ENCODE data around the gene ZNF430. TPM values are rescaled to one million over a fixed set of nuclear protein-coding genes. Genes with fewer than 3 reads are reported as not detected.

The ZNF430 gene
- 1.7 to 2.8 TPM (median 2.3 TPM) in 5 replicates for total RNA-seq (2022; extraction: Qiagen RNA extraction)

GRCh38 chr19:21020298-21021227 is at the start of gene ZNF430:
Gene ZNF430 (plus strand): TSS chr19:21020657. CDS start chr19:21020801, 144 bp downstream.

DNA sequence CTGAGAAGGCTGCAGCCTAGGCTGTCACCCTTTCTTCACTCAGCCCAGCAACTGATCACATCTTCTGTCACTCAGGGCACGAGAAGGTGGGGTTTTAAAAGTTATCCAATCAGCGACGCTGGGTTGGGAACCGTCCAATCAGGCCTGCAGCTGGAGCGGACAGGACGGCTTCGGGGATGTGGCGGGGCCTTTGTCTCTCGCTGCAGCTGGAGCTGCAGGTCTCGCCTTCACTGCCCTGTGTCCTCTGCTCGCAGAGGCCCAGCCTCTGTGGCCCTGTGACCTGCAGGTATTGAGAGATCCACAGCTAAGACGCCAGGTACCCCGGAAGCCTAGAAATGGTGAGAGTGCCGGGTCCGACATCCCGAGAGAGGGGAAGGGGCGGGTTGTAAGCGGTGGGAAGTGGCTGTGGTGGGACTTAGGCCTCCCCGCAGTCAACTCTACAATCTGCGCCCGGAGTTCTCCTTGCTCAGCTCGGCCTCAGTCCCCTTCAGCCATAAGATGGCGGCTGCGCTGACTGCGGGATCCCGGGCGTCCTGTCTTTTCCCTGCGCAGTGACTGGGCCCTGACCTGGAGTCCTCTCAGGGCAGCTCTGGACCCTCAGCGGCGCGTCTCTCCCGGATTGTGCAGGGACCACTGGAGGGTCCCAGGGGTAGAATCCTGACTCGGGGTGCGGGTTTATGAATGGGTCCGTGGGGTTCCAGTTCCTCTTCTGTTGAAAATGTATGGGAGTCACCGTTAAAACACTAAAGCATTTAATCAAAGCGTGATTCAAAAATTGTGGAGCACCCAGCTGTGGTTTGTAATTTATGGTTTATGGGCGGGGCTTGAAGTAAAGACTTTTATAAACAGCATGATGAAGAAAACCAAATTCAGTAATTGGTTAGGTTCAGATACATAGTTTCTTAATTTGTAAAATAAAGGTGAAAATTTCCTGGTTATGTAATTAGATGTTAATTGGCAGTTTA is 61.8 kb downstream of the ZNF430 start, which contains the start of gene ZNF714:
TSS of gene ZNF714 (plus strand) at position 193 of the 965 bp plus-strand sequence. CDS start 16,066 bp downstream, outside the sequence.

Other genes starting within 250 kb of the ZNF430 start
- gene ZNF66, start 244.4 kb upstream of the ZNF430 start, total RNA-seq (2022; extraction: Qiagen RNA extraction), result not detected in 5 replicates
- 0.06 to 0.13 TPM (median 0.12 TPM) in 5 replicates for gene ZNF85, start 97.4 kb upstream of the ZNF430 start, total RNA-seq (2022; extraction: Qiagen RNA extraction)
- 2.2 to 3.2 TPM (median 2.8 TPM) in 5 replicates for gene ZNF714, start 61.5 kb downstream of the ZNF430 start, total RNA-seq (2022; extraction: Qiagen RNA extraction)
- 2.4 to 3.4 TPM (median 3.0 TPM) in 5 replicates for gene ZNF431, start 121.4 kb downstream of the ZNF430 start, total RNA-seq (2022; extraction: Qiagen RNA extraction)